ENCODE results near the gene COIL. TPM values are rescaled to one million over a fixed set of nuclear protein-coding genes. Genes with fewer than 3 reads are reported as not detected.
A peak's percentile ranks its signal among the peaks of the same experiment; 100 is the strongest.

COIL gene
- total and polyA plus RNA-seq, 9 of the 15 experiments (the other 6 are each of a cell fraction or from before 2014, with no cell fraction given), result 23.9 to 41.3 (median 28.7) TPM

GRCh38 chr17:57004944-57005579 is 44.2 kb upstream of the COIL start:
- DNase-seq (ENCODE audit: extremely low read depth in 1 of 4, low spot score in 3 of 4) (peak in 3 of 4 experiments; percentile 25 to 35 (median 34)), ATAC-seq (peak; percentile 41), FAIRE-seq (peak; percentile 86)
- H4K20me1 ChIP-seq (replicated peaks; ENCODE audit: control insufficient read depth, insufficient read depth, low read length), result no peaks in the 10 kb centered on the region; the same call in 1 of the 2 replicates
- H3K27me3 ChIP-seq (ENCODE audit: control insufficient read depth in 2 of 2, insufficient read depth in 2 of 2, low read length in 2 of 2), result peaks cover 0 to 2% of the 10 kb centered on the region in 2 experiments; a peak in 1 of 5 replicates
- BruUV-seq (replicated peaks), result no TSS peak
- no peak overlapping the region for H3K4me2 ChIP-seq (ENCODE audit: insufficient read depth, low read length)
- no peak overlapping the region for H3K4me3 ChIP-seq
- peaks cover 0 to 15% of the 10 kb centered on the region in 2 experiments; a peak in 3 of 5 replicates for H3K4me1 ChIP-seq (replicated peaks in 1 of 2; ENCODE audit: control insufficient read depth in 2 of 2, insufficient read depth in 2 of 2, low read length in 2 of 2)
- no peaks in the 10 kb centered on the region for H3K36me3 ChIP-seq (ENCODE audit: control insufficient read depth, insufficient read depth, low read length)
- CTCF ChIA-PET (ENCODE audit: low intra/inter-chr PET ratio), result interaction anchor here (2.2 kb wide), 1 partner anchor 109 kb away, joined by 7 read pairs; no protein-coding TSS in a partner anchor
- WGBS (ENCODE audit: insufficient coverage, low coverage, missing lambda C conversion rate), result 46% methylated on average over 8 of the region's 8 CpGs
- intact Hi-C loops (cut with micrococcal nuclease) (loop anchor here (5.0 kb wide), 2 partner anchors 82 to 107 kb away; partner anchors contain the start of gene AKAP1), in situ Hi-C loops (cut with MboI) (no loop called here)
- no peak overlapping the region for H3K27ac ChIP-seq (ENCODE audit: extremely low read depth, low read depth, low read length)
- no peak overlapping the region; the same call in 1 of the 2 replicates for H2AFZ ChIP-seq (ENCODE audit: low read depth, low read length)
- no peaks in the 10 kb centered on the region for H3K9me3 ChIP-seq (replicated peaks; ENCODE audit: control insufficient read depth, insufficient read depth, low read depth, low read length)
- H3K9me1 ChIP-seq (ENCODE audit: control insufficient read depth, insufficient read depth, low read length), result no peaks in the 10 kb centered on the region
- no peaks in the 10 kb centered on the region for H3K79me2 ChIP-seq (ENCODE audit: control insufficient read depth, insufficient read depth, low read length)
- POLR2A ChIA-PET, result interaction anchor here (0.7 to 1.4 kb wide), 4 partner anchors 9 to 115 kb away, joined by 3 read pairs; no protein-coding TSS in a partner anchor
- H3K9ac ChIP-seq (ENCODE audit: insufficient read depth in 1 of 2, low read depth in 2 of 2, low read length in 2 of 2), result no peak overlapping the region
- TF ChIP-seq SRSF9 (IDR thresholded peaks at IDR 0.05; ENCODE audit: borderline replicate concordance, low read depth, low read length) (no peak), RBBP5 (IDR thresholded peaks at IDR 0.05; ENCODE audit: borderline replicate concordance, insufficient read depth, low read length, poor library complexity, severe bottlenecking) (no peak), MAZ (CRISPR knock-in tag; conservative IDR thresholded peaks at IDR 0.05 in 1 of 2, IDR thresholded peaks at IDR 0.05 in 1 of 2) (no peak), RCOR1 (IDR thresholded peaks at IDR 0.05; ENCODE audit: borderline replicate concordance in 1 of 2, low read depth in 2 of 2, low read length in 2 of 2) (0 out of 4 replicates have a peak, but pooled peaks of 1 of the 2 experiments have one; percentile 50)
- TF ChIP-seq, protein P1, sequence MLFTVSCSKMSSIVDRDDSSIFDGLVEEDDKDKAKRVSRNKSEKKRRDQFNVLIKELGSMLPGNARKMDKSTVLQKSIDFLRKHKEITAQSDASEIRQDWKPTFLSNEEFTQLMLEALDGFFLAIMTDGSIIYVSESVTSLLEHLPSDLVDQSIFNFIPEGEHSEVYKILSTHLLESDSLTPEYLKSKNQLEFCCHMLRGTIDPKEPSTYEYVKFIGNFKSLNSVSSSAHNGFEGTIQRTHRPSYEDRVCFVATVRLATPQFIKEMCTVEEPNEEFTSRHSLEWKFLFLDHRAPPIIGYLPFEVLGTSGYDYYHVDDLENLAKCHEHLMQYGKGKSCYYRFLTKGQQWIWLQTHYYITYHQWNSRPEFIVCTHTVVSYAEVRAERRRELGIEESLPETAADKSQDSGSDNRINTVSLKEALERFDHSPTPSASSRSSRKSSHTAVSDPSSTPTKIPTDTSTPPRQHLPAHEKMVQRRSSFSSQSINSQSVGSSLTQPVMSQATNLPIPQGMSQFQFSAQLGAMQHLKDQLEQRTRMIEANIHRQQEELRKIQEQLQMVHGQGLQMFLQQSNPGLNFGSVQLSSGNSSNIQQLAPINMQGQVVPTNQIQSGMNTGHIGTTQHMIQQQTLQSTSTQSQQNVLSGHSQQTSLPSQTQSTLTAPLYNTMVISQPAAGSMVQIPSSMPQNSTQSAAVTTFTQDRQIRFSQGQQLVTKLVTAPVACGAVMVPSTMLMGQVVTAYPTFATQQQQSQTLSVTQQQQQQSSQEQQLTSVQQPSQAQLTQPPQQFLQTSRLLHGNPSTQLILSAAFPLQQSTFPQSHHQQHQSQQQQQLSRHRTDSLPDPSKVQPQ (CRISPR knock-in tag; IDR thresholded peaks at IDR 0.05; ENCODE audit: borderline replicate concordance), result no peak
